ENCODE measurements around the gene KATNAL1. TPM values are rescaled to one million over a fixed set of nuclear protein-coding genes. Genes with fewer than 3 reads are reported as not detected.
A peak's percentile ranks its signal among the peaks of the same experiment; 100 is the strongest.

Gene KATNAL1
- total RNA-seq, 1 donor, result 15.9 TPM

DNA sequence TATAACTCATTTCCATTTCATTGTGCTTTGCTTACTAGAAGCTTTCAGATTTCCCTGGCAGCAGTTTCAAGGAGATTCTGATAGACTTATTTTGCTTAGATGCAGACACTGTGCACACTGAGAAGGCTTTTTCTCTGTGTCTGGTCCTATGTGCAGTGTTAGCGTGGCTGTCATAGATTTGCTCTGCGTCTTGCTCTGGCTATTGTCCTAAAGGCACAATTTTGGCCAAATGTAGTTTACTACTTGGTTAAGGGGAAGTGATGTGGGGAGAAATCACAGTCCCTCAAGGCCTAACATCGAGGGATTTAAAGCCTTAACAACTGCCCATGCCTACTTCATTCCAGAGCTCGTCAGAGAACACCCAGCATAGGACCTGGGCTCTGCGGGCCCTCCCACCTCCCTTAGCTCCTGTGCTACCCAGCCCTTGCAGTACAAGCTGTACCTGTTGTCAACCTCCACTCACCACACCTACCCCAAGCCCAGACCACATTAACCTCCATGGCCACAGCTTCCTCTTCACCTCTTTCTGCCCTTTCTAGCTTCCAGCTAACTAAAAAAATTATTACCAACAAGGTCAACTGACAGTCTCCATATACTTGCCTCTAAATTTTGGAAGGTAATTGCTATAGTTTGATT, 38.9 kb upstream of the KATNAL1 start:
- no peak overlapping the region for H3K4me2 ChIP-seq (ENCODE audit: insufficient read depth, low read length)
- peaks cover 12% of the 10 kb centered on the region for H3K4me1 ChIP-seq (ENCODE audit: insufficient read depth, low read length)
- no peaks in the 10 kb centered on the region for H3K27me3 ChIP-seq (ENCODE audit: insufficient read depth, low read length)
- no peak for DNase-seq (ENCODE audit: insufficient read length, low spot score, missing footprints)
- TF ChIP-seq, protein P1, sequence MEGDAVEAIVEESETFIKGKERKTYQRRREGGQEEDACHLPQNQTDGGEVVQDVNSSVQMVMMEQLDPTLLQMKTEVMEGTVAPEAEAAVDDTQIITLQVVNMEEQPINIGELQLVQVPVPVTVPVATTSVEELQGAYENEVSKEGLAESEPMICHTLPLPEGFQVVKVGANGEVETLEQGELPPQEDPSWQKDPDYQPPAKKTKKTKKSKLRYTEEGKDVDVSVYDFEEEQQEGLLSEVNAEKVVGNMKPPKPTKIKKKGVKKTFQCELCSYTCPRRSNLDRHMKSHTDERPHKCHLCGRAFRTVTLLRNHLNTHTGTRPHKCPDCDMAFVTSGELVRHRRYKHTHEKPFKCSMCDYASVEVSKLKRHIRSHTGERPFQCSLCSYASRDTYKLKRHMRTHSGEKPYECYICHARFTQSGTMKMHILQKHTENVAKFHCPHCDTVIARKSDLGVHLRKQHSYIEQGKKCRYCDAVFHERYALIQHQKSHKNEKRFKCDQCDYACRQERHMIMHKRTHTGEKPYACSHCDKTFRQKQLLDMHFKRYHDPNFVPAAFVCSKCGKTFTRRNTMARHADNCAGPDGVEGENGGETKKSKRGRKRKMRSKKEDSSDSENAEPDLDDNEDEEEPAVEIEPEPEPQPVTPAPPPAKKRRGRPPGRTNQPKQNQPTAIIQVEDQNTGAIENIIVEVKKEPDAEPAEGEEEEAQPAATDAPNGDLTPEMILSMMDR (IDR thresholded peaks at IDR 0.05; ENCODE audit: extremely low read depth, low read depth, low read length), result no peak
- no peaks in the 10 kb centered on the region for H3K79me2 ChIP-seq (ENCODE audit: insufficient read depth, low read length)
- no peaks in the 10 kb centered on the region for H3K36me3 ChIP-seq (ENCODE audit: insufficient read depth, low read length)
- H4K20me1 ChIP-seq (ENCODE audit: insufficient read depth, low read length), result no peaks in the 10 kb centered on the region
- H2AFZ ChIP-seq (ENCODE audit: low read length), result no peak overlapping the region
- H3K4me3 ChIP-seq (ENCODE audit: insufficient read depth, low read length), result no peak overlapping the region
- no peaks in the 10 kb centered on the region for H3K9me3 ChIP-seq (ENCODE audit: low read depth, low read length)
- H3K27ac ChIP-seq (ENCODE audit: low read depth, low read length), result no peak overlapping the region

DNA sequence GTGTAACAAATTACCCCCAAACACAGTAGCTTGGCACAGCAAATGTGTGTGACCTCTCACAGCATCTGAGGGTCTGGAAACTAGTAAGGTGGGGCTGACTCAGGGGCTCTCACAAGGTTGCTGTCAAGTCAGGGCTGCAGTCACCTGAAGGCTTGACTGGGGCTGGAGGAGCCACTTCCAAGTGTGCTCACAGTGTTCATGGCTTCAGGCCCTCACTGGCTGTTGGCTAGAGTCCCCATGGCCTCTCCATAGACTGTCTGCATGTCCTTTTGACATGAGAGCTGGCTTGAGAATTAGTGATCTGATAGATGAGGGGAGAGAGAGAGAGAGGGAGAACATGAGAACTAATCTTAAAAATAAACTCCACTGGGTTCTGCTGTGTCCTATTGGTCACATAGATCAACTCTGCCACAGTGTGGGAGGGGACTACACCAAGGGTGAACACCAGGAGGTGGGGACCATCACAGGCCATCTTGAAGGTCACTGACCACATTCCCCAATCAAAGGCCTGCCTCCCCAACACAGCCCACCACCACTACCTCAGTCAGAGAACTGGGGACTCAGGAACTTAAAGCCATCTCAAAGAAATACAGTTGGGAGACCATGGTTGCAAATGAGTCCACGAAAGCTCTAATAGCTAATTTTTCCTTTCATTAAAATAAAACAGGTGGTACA, 38.2 kb upstream of the KATNAL1 start:
- Histone ChIP-seq H3K9me3 (ENCODE audit: low read depth, low read length) (no peaks in the 10 kb centered on the region), H2AFZ (ENCODE audit: low read length) (no peak overlapping the region), H3K36me3 (ENCODE audit: insufficient read depth, low read length) (no peaks in the 10 kb centered on the region), H3K27me3 (ENCODE audit: insufficient read depth, low read length) (no peaks in the 10 kb centered on the region), H3K4me2 (ENCODE audit: insufficient read depth, low read length) (no peak overlapping the region), H3K27ac (ENCODE audit: low read depth, low read length) (no peak overlapping the region), H3K4me1 (ENCODE audit: insufficient read depth, low read length) (peaks cover 19% of the 10 kb centered on the region), H3K4me3 (ENCODE audit: insufficient read depth, low read length) (no peak overlapping the region), H3K79me2 (ENCODE audit: insufficient read depth, low read length) (no peaks in the 10 kb centered on the region), H4K20me1 (ENCODE audit: insufficient read depth, low read length) (no peaks in the 10 kb centered on the region)
- DNase-seq (ENCODE audit: insufficient read length, low spot score, missing footprints), result no peak
- TF ChIP-seq, protein P1 (IDR thresholded peaks at IDR 0.05; ENCODE audit: extremely low read depth, low read depth, low read length), result no peak

DNA sequence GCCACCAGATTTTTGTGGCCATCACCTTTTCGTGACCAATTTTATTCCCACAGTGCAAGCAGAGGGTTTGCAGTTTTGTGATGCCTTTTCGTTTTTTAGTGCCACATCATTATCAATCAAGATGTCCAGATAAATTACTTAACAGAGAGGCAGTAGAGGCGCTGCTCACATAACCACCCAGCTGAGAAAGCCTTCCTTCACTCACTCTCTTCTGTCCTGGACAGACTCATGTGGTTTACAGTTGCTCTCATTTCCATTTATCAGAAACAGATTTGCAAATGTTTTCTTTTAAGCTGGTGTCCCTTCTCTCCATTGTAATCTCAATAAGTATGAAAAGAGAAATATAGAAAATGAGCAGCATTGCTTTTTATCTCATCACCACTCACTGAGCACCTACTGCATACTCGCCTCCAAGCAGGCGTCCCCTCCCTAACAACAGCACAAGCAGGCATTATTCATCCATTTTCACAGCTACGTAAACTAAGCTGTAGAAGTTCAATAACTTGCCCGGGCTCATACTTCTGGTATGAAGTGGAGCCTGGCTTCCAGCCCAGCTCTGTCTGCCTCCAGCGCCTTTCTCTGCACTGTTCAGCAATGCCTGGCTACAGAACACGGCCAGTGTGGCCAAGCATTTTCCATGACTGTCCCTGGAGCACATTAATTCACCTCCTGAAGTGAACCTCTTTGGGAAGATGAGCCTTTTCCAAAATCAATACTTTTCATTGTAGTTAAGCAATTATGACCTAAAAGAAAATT, 34.6 kb upstream of the KATNAL1 start:
- Histone ChIP-seq H3K4me3 (ENCODE audit: insufficient read depth, low read length) (peak overlapping the region; percentile 16), H4K20me1 (ENCODE audit: insufficient read depth, low read length) (no peaks in the 10 kb centered on the region), H3K9me3 (ENCODE audit: low read depth, low read length) (no peaks in the 10 kb centered on the region), H3K4me1 (ENCODE audit: insufficient read depth, low read length) (peaks cover 45% of the 10 kb centered on the region), H3K27ac (ENCODE audit: low read depth, low read length) (peak overlapping the region; percentile 50), H3K36me3 (ENCODE audit: insufficient read depth, low read length) (no peaks in the 10 kb centered on the region), H3K4me2 (ENCODE audit: insufficient read depth, low read length) (peak overlapping the region; percentile 47), H3K27me3 (ENCODE audit: insufficient read depth, low read length) (no peaks in the 10 kb centered on the region), H3K79me2 (ENCODE audit: insufficient read depth, low read length) (no peaks in the 10 kb centered on the region), H2AFZ (ENCODE audit: low read length) (no peak overlapping the region)
- TF ChIP-seq, protein P1 (IDR thresholded peaks at IDR 0.05; ENCODE audit: extremely low read depth, low read depth, low read length), result no peak
- peak; percentile 90 for DNase-seq (ENCODE audit: insufficient read length, low spot score, missing footprints)

Data from osteoblast (primary cell).